Cardiac muscle cell (in vitro differentiated cells and primary cell): ENCODE measurements around the gene P3H3. TPM values are rescaled to one million over a fixed set of nuclear protein-coding genes. Genes with fewer than 3 reads are reported as not detected.
"Not testable (repeated sequence)": the region's sequence is repeated elsewhere in the genome, so short reads cannot be mapped to it uniquely, and the experiment has no call there.

Source experiments
- DNase-seq, 2 donors: peaks; one replicate each; pipeline versions ENCODE4 v3.0.0 to v3.0.0-alpha.2; 2010 to 2017; ENCODE audit warnings: low read depth in 1 of 2, low spot score in 1 of 2
- H3K27ac ChIP-seq: fragments of 200-600 bp; sonication (generic); 2 replicates; pipeline ENCODE4 v1.5.1; 2016
- H3K27me3 ChIP-seq: fragments of 200-600 bp; sonication (generic); 2 replicates; pipeline ENCODE4 v1.6.0; 2016; ENCODE audit warnings: control low read depth
- H3K36me3 ChIP-seq: fragments of 200-600 bp; sonication (generic); 2 replicates; pipeline ENCODE4 v1.5.1; 2016; ENCODE audit warnings: control low read depth
- H3K4me1 ChIP-seq: fragments of 200-600 bp; sonication (generic); 2 replicates; pipeline ENCODE4 v1.8.1; 2017; ENCODE audit warnings: low read depth, mild to moderate bottlenecking, mixed run types
- H3K4me3 ChIP-seq: fragments of 200-600 bp; sonication (generic); 2 replicates; pipeline ENCODE4 v1.5.1; 2016; ENCODE audit warnings: mild to moderate bottlenecking
- H3K9me3 ChIP-seq: fragments of 200-600 bp; sonication (generic); 2 replicates; pipeline ENCODE4 v1.5.1; 2017; ENCODE audit warnings: low read depth, mild to moderate bottlenecking, control low read depth
- CTCF ChIP-seq: IDR thresholded peaks from 2 replicates; pipeline ENCODE4 v1.5.1; 2012; ENCODE audit warnings: low read depth, mild to moderate bottlenecking, low read length
- polyA plus RNA-seq: library from polyadenylated mRNA; unstranded; fragments of >200 nt; fragmentation: Nextera tagmentation; extraction: Ambion mirVana; gene quantifications from 2 replicates; pipeline ENCODE4 v1.2.1, GENCODE V29; 2016
- total RNA-seq: library from RNA; depleted of rRNA; stranded (reverse); fragments of >200 nt; gene quantifications from 2 replicates; pipeline ENCODE4 v1.2.3, GENCODE V29; 2016

The P3H3 gene
- total and polyA plus RNA-seq, 2 experiments from 2014 or later = 18.2 to 19.7 TPM

- Histone ChIP-seq H3K27ac (no peak overlapping the region), H3K27me3 (no peaks in the 10 kb centered on the region), H3K4me3 (no peak overlapping the region)
Observed at GRCh38 chr12:6887460-6887859, 59.3 kb downstream of the P3H3 start.

DNA sequence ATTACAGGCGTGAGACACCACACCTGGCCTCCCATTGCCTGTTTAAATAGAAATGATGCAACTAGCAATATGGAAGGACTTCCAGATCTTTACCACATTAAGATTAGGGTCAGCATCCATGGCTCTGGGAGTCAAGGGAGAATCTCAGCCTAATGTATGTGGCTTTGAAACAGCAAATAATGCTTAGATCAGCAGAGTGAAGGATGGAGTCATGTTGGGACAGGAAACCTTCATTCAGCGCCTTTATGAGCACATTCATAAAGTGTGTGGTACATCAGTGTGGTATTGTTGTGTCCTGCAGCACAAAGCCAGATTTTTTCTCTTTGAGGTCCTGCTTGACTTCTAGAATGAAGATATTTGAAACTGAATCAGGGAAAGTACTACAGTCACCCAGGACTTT is 60.2 kb downstream of the P3H3 start:
- Histone ChIP-seq H3K4me1 (no peaks in the 10 kb centered on the region), H3K4me3 (no peak overlapping the region), H3K36me3 (no peaks in the 10 kb centered on the region), H3K27me3 (no peaks in the 10 kb centered on the region), H3K9me3 (no peaks in the 10 kb centered on the region), H3K27ac (no peak overlapping the region)
- DNase-seq = no peak
- TF ChIP-seq CTCF = no peak

More at GRCh38 chr12:6887460-6887859, 59.3 kb downstream of the P3H3 start:
- Histone ChIP-seq H3K9me3 (no peaks in the 10 kb centered on the region), H3K36me3 (no peaks in the 10 kb centered on the region), H3K4me1 (no peaks in the 10 kb centered on the region)
- no peak for DNase-seq
- TF ChIP-seq CTCF = no peak

DNA sequence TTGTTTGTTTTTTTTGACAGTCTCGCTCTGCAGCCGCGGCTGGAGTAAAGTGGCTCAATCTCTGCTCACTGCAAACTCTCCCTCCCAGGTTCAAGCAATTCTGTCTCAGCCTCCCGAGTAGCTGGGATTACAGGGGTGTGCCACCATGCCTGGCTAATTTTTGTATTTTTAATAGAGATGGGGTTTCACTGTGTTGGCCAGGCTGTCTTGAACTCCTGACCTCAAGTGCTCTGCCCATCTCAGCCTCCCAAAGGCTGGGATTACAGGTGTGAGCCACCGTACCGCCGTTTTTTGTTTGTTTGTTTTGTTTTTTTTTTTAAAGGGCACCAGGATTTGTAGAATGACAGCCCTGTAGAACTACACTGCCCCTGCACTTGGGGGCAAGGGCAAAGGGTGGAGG is 60.6 kb downstream of the P3H3 start:
- DNase-seq = not testable (repeated sequence)

More for the DNA sequence above, 60.6 kb downstream of the P3H3 start:
- H3K27ac ChIP-seq, H3K36me3 ChIP-seq, H3K27me3 ChIP-seq, H3K4me1 ChIP-seq, H3K9me3 ChIP-seq, H3K4me3 ChIP-seq: not testable (repeated sequence)

Other genes starting within 250 kb of the P3H3 start
- 363 and 580 TPM in 2 replicates for gene CHD4, start 221.0 kb upstream of the P3H3 start, total RNA-seq
- gene CHD4, start 221.0 kb upstream of the P3H3 start, polyA plus RNA-seq = 155 and 204 TPM in 2 replicates
- 0.07 and 0.71 TPM in 2 replicates for gene LPAR5, start 192.4 kb upstream of the P3H3 start, total RNA-seq
- gene LPAR5, start 192.4 kb upstream of the P3H3 start, polyA plus RNA-seq = 0.10 and 0.78 TPM in 2 replicates
- 0.99 and 2.8 TPM in 2 replicates for gene ACRBP, start 181.0 kb upstream of the P3H3 start, total RNA-seq
- 2.6 and 7.0 TPM in 2 replicates for gene ACRBP, start 181.0 kb upstream of the P3H3 start, polyA plus RNA-seq
- 95.2 and 107 TPM in 2 replicates for gene ING4, start 165.3 kb upstream of the P3H3 start, total RNA-seq
- gene ING4, start 165.3 kb upstream of the P3H3 start, polyA plus RNA-seq = 95.3 and 96.2 TPM in 2 replicates
- gene ZNF384, start 139.0 kb upstream of the P3H3 start, total RNA-seq = 39.4 and 44.9 TPM in 2 replicates
- 38.2 and 44.1 TPM in 2 replicates for gene ZNF384, start 139.0 kb upstream of the P3H3 start, polyA plus RNA-seq
- 0.36 and 5.5 TPM in 2 replicates for gene PIANP, start 127.6 kb upstream of the P3H3 start, total RNA-seq
- 4.1 and 5.0 TPM in 2 replicates for gene PIANP, start 127.6 kb upstream of the P3H3 start, polyA plus RNA-seq
- gene COPS7A, start 104.4 kb upstream of the P3H3 start, total RNA-seq = 71.0 and 82.1 TPM in 2 replicates
- gene COPS7A, start 104.4 kb upstream of the P3H3 start, polyA plus RNA-seq = 97.7 and 108 TPM in 2 replicates
- gene MLF2, start 75.3 kb upstream of the P3H3 start, total RNA-seq = 342 and 449 TPM in 2 replicates
- gene MLF2, start 75.3 kb upstream of the P3H3 start, polyA plus RNA-seq = 575 and 592 TPM in 2 replicates
- 194 and 290 TPM in 2 replicates for gene PTMS, start 62.0 kb upstream of the P3H3 start, total RNA-seq
- 426 and 467 TPM in 2 replicates for gene PTMS, start 62.0 kb upstream of the P3H3 start, polyA plus RNA-seq
- gene LAG3, start 55.9 kb upstream of the P3H3 start, total RNA-seq = 0.15 TPM in 1 of 2 replicates, not detected in the other
- 0.34 TPM in 1 of 2 replicates, not detected in the other for gene LAG3, start 55.9 kb upstream of the P3H3 start, polyA plus RNA-seq
- gene CD4, start 38.9 kb upstream of the P3H3 start, total RNA-seq = 3.1 and 3.3 TPM in 2 replicates
- 5.2 and 5.9 TPM in 2 replicates for gene CD4, start 38.9 kb upstream of the P3H3 start, polyA plus RNA-seq
- 41.1 and 51.0 TPM in 2 replicates for gene GPR162, start 6.6 kb upstream of the P3H3 start, total RNA-seq
- gene GPR162, start 6.6 kb upstream of the P3H3 start, polyA plus RNA-seq = 29.2 and 38.6 TPM in 2 replicates
- 3.0 and 5.2 TPM in 2 replicates for gene GNB3, start 12.5 kb downstream of the P3H3 start, total RNA-seq
- 1.7 and 2.1 TPM in 2 replicates for gene GNB3, start 12.5 kb downstream of the P3H3 start, polyA plus RNA-seq
- gene CDCA3, start 22.9 kb downstream of the P3H3 start, total RNA-seq = 11.5 and 42.8 TPM in 2 replicates
- gene CDCA3, start 22.9 kb downstream of the P3H3 start, polyA plus RNA-seq = 10.4 and 84.9 TPM in 2 replicates
- 145 and 150 TPM in 2 replicates for gene USP5, start 23.7 kb downstream of the P3H3 start, total RNA-seq
- 156 TPM in 2 replicates for gene USP5, start 23.7 kb downstream of the P3H3 start, polyA plus RNA-seq
- 1,963 and 2,650 TPM in 2 replicates for gene TPI1, start 39.1 kb downstream of the P3H3 start, total RNA-seq
- gene TPI1, start 39.1 kb downstream of the P3H3 start, polyA plus RNA-seq = 3,554 and 4,448 TPM in 2 replicates
- 11.6 and 12.3 TPM in 2 replicates for gene SPSB2, start 44.9 kb downstream of the P3H3 start, total RNA-seq
- 13.5 and 15.6 TPM in 2 replicates for gene SPSB2, start 44.9 kb downstream of the P3H3 start, polyA plus RNA-seq
- 17.5 and 18.8 TPM in 2 replicates for gene LRRC23, start 76.4 kb downstream of the P3H3 start, total RNA-seq
- gene LRRC23, start 76.4 kb downstream of the P3H3 start, polyA plus RNA-seq = 23.7 and 24.8 TPM in 2 replicates
- gene ENO2, start 86.2 kb downstream of the P3H3 start, total RNA-seq = 56.2 and 87.7 TPM in 2 replicates
- gene ENO2, start 86.2 kb downstream of the P3H3 start, polyA plus RNA-seq = 133 and 154 TPM in 2 replicates
- 28.1 and 46.4 TPM in 2 replicates for gene ATN1, start 99.6 kb downstream of the P3H3 start, total RNA-seq
- 22.8 and 37.8 TPM in 2 replicates for gene ATN1, start 99.6 kb downstream of the P3H3 start, polyA plus RNA-seq
- gene RNU7-1, start 115.4 kb downstream of the P3H3 start, total RNA-seq = not detected in 2 replicates
- not detected in 2 replicates for gene RNU7-1, start 115.4 kb downstream of the P3H3 start, polyA plus RNA-seq
- 260 and 307 TPM in 2 replicates for gene C12orf57, start 115.6 kb downstream of the P3H3 start, total RNA-seq
- 154 and 208 TPM in 2 replicates for gene C12orf57, start 115.6 kb downstream of the P3H3 start, polyA plus RNA-seq
- gene PTPN6, start 122.9 kb downstream of the P3H3 start, total RNA-seq = 17.4 and 19.2 TPM in 2 replicates
- 25.2 and 28.4 TPM in 2 replicates for gene PTPN6, start 122.9 kb downstream of the P3H3 start, polyA plus RNA-seq
- gene PHB2, start 142.3 kb downstream of the P3H3 start, total RNA-seq = 350 and 388 TPM in 2 replicates
- 181 and 228 TPM in 2 replicates for gene PHB2, start 142.3 kb downstream of the P3H3 start, polyA plus RNA-seq
- gene EMG1, start 142.5 kb downstream of the P3H3 start, total RNA-seq = 15.7 and 21.5 TPM in 2 replicates
- gene EMG1, start 142.5 kb downstream of the P3H3 start, polyA plus RNA-seq = 29.7 and 39.2 TPM in 2 replicates
- 12.0 and 15.8 TPM in 2 replicates for gene LPCAT3, start 190.1 kb downstream of the P3H3 start, total RNA-seq
- gene LPCAT3, start 190.1 kb downstream of the P3H3 start, polyA plus RNA-seq = 31.4 and 37.8 TPM in 2 replicates
- 3.0 and 5.0 TPM in 2 replicates for gene C1S, start 232.3 kb downstream of the P3H3 start, total RNA-seq
- 7.3 and 9.3 TPM in 2 replicates for gene C1S, start 232.3 kb downstream of the P3H3 start, polyA plus RNA-seq